PC-9 (cell line): Measurements from ENCODE around the gene ASCC3. TPM values are rescaled to one million over a fixed set of nuclear protein-coding genes. Genes with fewer than 3 reads are reported as not detected.

Experiments used
- BruUV-seq: library from RNA; stranded (reverse); fragments of 400-500 nt; replicated peaks from 2 replicates; lab custom pipeline; 2021; lab: Mats Ljungman, UMichigan
- CTCF ChIA-PET: fragments of 300-600 bp; sonication (Branson Sonifier 250); formaldehyde crosslinking; loops from one replicate; lab custom pipeline; 2022; ENCODE audit warnings: antibody characterized with exemption; lab: Charles Lee
- POLR2A ChIA-PET: fragments of 300-600 bp; sonication (Branson Sonifier 250); formaldehyde crosslinking; loops from one replicate; lab custom pipeline; 2022; ENCODE audit warnings: antibody characterized with exemption; ENCODE audit not compliant: unreplicated experiment; lab: Charles Lee
- DNase-seq, 2 experiments: peaks; one replicate each; pipeline versions ENCODE4 v3.0.0 to v3.0.0-alpha.2; 2015 to 2022; ENCODE audit warnings: mixed read lengths in 1 of 2
- H2AFZ ChIP-seq: fragments of 200-600 bp; sonication (generic); 2 replicates; pipeline ENCODE4 v1.8.1; 2017; ENCODE audit warnings: antibody characterized with exemption
- H3F3A ChIP-seq: fragments of 200-600 bp; sonication (generic); 2 replicates; pipeline ENCODE4 v1.8.1; 2017; ENCODE audit warnings: antibody characterized with exemption, mild to moderate bottlenecking, low read depth; ENCODE audit not compliant: insufficient read depth
- H3K27ac ChIP-seq: fragments of 200-600 bp; sonication (generic); 2 replicates; pipeline ENCODE4 v1.6.1; 2016; ENCODE audit warnings: mixed run types
- H3K27me3 ChIP-seq: fragments of 200-600 bp; sonication (generic); 2 replicates; pipeline ENCODE4 v1.6.1; 2016; ENCODE audit warnings: low read depth, mixed run types; ENCODE audit not compliant: insufficient read depth
- H3K36me3 ChIP-seq: fragments of 200-600 bp; sonication (generic); 2 replicates; pipeline ENCODE4 v1.6.1; 2016; ENCODE audit warnings: low read depth, mixed run types
- H3K4me1 ChIP-seq: fragments of 200-600 bp; sonication (generic); replicated peaks from 2 replicates; pipeline ENCODE4 v1.6.1; 2016; ENCODE audit warnings: mixed run types; ENCODE audit not compliant: insufficient read depth
- H3K4me2 ChIP-seq: fragments of 200-600 bp; sonication (generic); 2 replicates; pipeline ENCODE4 v1.6.1; 2017; ENCODE audit warnings: mixed run types
- H3K4me3 ChIP-seq: fragments of 200-600 bp; sonication (generic); 2 replicates; pipeline ENCODE4 v1.6.1; 2016; ENCODE audit warnings: mixed run types
- H3K79me2 ChIP-seq: fragments of 200-600 bp; sonication (generic); 2 replicates; pipeline ENCODE4 v1.6.1; 2017; ENCODE audit warnings: low read depth, mixed run types
- H3K9me2 ChIP-seq: fragments of 200-600 bp; sonication (generic); 2 replicates; pipeline ENCODE4 v1.8.1; 2017; ENCODE audit warnings: mild to moderate bottlenecking; ENCODE audit not compliant: insufficient read depth
- H3K9me3 ChIP-seq: fragments of 200-600 bp; sonication (generic); 2 replicates; pipeline ENCODE4 v1.8.1; 2016; ENCODE audit warnings: low read depth; ENCODE audit not compliant: insufficient read depth
- H4K20me1 ChIP-seq: fragments of 200-600 bp; sonication (generic); 2 replicates; pipeline ENCODE4 v1.8.1; 2017; ENCODE audit not compliant: insufficient read depth
- EZH2 ChIP-seq: fragments of 200-600 bp; sonication (generic); IDR thresholded peaks from 2 replicates; pipeline ENCODE4 v1.8.0; 2017; ENCODE audit warnings: antibody characterized with exemption, low read depth
- intact Hi-C: fragments of 100-400 bp; cut with micrococcal nuclease; formaldehyde crosslinking; loops from one replicate; pipeline ENCODE4 v1.10.0; 2022; ENCODE audit not compliant: unreplicated experiment
- total RNA-seq: library from RNA; stranded (reverse); gene quantifications from 2 replicates; pipeline ENCODE4 v1.2.3, GENCODE V29; 2021
- TF ChIP-seq, protein P1 (sequence below): fragments of 200-600 bp; sonication (generic); conservative IDR thresholded peaks from 2 replicates; pipeline ENCODE4 v1.6.1; 2017; ENCODE audit warnings: mixed run types, antibody characterized with exemption, mild to moderate bottlenecking, moderate library complexity

Gene ASCC3
- total RNA-seq, 1 experiment from 2014 or later = 29.4 TPM

DNA sequence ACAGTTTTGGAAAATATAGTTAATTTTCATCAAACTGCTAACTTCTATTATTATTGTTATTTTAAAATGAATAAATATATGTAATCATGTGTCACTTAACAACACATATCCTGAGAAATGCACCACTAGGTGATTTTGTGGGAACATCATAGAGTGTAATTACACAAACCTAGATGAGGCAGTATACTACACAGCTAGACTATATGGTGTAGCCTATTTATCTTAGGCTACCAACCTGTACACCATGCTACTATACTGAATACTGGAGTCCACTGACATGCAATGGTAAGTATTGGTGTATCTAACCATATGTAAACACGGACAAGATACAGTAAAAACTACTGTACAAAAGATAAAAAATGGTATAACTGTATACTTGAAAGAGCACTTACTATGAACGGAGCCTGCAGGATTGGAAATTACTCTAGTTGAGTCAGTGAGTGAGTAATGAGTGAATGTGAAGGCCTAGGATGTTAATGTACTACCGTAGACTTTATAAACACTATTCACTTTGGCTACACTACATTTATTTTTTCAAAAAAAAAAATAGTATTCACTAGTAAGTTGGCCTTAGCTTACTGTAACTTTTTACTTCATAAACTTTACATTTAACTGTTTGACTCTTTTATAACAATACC, 72.4 kb downstream of the ASCC3 start:
- BruUV-seq = no TSS peak
- 0 out of 2 replicates have a peak, but pooled peaks cover 4% of the 10 kb centered on the region for H3F3A ChIP-seq
- H3K79me2 ChIP-seq = no peaks in the 10 kb centered on the region
- H3K9me2 ChIP-seq = no peaks in the 10 kb centered on the region
- H3K36me3 ChIP-seq = peaks cover 18% of the 10 kb centered on the region
- H3K4me3 ChIP-seq = no peak overlapping the region
- no peak overlapping the region for H2AFZ ChIP-seq
- no peak overlapping the region for H3K4me2 ChIP-seq
- no peak for TF ChIP-seq EZH2
- TF ChIP-seq, protein P1, sequence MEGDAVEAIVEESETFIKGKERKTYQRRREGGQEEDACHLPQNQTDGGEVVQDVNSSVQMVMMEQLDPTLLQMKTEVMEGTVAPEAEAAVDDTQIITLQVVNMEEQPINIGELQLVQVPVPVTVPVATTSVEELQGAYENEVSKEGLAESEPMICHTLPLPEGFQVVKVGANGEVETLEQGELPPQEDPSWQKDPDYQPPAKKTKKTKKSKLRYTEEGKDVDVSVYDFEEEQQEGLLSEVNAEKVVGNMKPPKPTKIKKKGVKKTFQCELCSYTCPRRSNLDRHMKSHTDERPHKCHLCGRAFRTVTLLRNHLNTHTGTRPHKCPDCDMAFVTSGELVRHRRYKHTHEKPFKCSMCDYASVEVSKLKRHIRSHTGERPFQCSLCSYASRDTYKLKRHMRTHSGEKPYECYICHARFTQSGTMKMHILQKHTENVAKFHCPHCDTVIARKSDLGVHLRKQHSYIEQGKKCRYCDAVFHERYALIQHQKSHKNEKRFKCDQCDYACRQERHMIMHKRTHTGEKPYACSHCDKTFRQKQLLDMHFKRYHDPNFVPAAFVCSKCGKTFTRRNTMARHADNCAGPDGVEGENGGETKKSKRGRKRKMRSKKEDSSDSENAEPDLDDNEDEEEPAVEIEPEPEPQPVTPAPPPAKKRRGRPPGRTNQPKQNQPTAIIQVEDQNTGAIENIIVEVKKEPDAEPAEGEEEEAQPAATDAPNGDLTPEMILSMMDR = no peak
- DNase-seq = no peak
- ChIA-PET CTCF (no interaction called here), POLR2A (no interaction called here)
- no peaks in the 10 kb centered on the region for H3K4me1 ChIP-seq
- H3K27ac ChIP-seq = no peak overlapping the region
- H3K9me3 ChIP-seq = no peaks in the 10 kb centered on the region
- H3K27me3 ChIP-seq = no peaks in the 10 kb centered on the region
- intact Hi-C loops = no loop called here
- H4K20me1 ChIP-seq = no peaks in the 10 kb centered on the region

DNA sequence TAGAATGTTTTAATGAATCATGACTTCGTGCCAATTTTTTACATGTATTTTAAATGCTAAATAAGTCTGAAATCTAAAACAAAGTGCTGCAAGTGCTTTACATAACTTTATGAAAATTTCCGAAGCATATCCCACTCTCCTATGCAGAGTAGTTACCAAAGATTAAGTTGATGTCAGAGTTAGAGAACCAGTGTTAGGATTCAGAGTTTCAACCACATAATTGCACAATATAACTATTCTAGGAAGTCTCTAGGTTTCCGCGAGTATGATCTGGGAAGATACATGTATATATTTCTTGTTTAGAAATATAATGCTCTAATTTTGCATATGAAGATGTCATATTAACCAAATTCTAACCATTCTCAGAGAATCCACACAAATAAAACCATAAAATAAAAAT, 74.8 kb downstream of the ASCC3 start:
- H3K27ac ChIP-seq = no peak overlapping the region
- no peak overlapping the region for H3K4me3 ChIP-seq
- H3K4me1 ChIP-seq = no peaks in the 10 kb centered on the region
- no peak overlapping the region for H2AFZ ChIP-seq
- no peak for TF ChIP-seq EZH2
- TF ChIP-seq, protein P1 = no peak
- no peaks in the 10 kb centered on the region for H3K9me2 ChIP-seq
- DNase-seq = no peak
- H3K4me2 ChIP-seq = no peak overlapping the region
- peaks cover 20% of the 10 kb centered on the region for H3K36me3 ChIP-seq
- no peaks in the 10 kb centered on the region for H3K79me2 ChIP-seq
- POLR2A ChIA-PET = no interaction called here
- H3K9me3 ChIP-seq = no peaks in the 10 kb centered on the region
- no peaks in the 10 kb centered on the region for H3K27me3 ChIP-seq
- CTCF ChIA-PET = no interaction called here
- BruUV-seq = no TSS peak
- 0 out of 2 replicates have a peak, but pooled peaks cover 4% of the 10 kb centered on the region for H3F3A ChIP-seq
- no peaks in the 10 kb centered on the region for H4K20me1 ChIP-seq
- intact Hi-C loops = no loop called here

DNA sequence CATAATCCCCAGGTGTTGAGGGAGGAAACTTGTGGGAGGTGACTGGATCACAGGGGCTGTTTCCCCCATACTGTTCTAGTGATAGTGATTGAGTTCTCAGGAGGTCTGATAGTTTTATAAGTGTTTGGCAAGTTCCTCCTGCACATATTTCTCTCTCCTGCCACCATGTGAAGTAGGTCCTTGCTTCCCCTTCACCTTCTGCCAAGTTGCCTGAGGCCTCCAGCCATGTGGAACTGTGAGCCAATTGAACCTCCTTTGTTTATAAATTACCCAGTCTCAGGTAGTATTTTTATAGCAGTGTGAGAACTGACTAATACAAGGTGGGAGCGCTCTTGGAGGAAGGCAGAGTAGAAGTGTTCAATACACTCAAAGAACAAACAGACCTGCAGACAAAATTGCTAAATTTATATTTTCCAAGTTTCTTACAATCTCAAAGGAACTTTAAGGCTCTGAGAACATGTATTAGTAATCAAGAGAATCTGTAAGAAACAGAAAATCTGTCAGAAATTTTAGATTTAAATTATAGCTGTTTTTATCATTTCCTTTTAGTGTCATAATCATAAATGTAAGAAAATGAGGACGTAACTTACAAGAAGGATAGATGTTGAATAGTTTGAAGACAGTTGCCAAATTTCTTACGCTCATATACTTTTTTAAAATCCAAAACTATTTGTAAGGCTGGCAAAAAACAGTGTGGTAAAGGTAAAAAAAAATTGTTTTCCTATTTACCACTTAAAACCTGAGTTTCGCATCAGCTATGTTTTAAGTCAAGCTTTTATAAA, 77.7 kb downstream of the ASCC3 start:
- Histone ChIP-seq H3K27me3 (no peaks in the 10 kb centered on the region), H3K4me1 (no peaks in the 10 kb centered on the region), H3K9me2 (no peaks in the 10 kb centered on the region), H4K20me1 (no peaks in the 10 kb centered on the region), H3K79me2 (no peaks in the 10 kb centered on the region), H3F3A (0 out of 2 replicates have a peak, but pooled peaks cover 4% of the 10 kb centered on the region), H3K4me3 (no peak overlapping the region), H3K9me3 (no peaks in the 10 kb centered on the region), H3K36me3 (peaks cover 22% of the 10 kb centered on the region), H2AFZ (no peak overlapping the region), H3K27ac (no peak overlapping the region), H3K4me2 (no peak overlapping the region)
- intact Hi-C loops = no loop called here
- POLR2A ChIA-PET = no interaction called here
- DNase-seq = no peak
- no TSS peak for BruUV-seq
- CTCF ChIA-PET = no interaction called here
- TF ChIP-seq, protein P1 = no peak
- no peak for TF ChIP-seq EZH2
